Activated CD8-positive, alpha-beta memory T cell treated with anti-CD3 and anti-CD28 coated beads, Interleukin-2, amount 50 U/mL, for 24 hours (primary cell): ENCODE measurements around the gene ADAMTS19.
"Not testable (repeated sequence)": the region's sequence is repeated elsewhere in the genome, so short reads cannot be mapped to it uniquely, and the experiment has no call there.

Source experiments
- DNase-seq: peaks from one replicate; pipeline ENCODE4 v3.0.0-alpha.2; 2020; ENCODE audit errors: extremely low read depth

The ADAMTS19 gene

DNA sequence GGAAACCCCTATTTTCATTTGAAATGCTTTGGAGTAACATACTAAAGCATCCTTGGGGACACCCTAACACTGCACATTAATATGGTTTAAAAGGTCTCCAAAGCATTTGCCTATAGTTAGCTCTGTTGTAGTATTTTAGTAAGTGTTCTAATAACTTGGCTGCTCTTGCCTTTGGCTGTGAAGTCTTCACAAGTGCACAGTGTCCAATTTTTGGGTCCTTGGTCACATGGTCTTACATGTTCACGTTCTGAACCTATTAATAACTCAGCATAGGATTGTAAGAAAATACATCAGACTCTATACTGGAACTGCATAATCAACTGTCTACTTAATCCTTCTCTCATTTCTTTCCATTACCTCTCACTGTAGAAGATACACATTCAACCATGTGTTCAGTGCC is 17.4 kb downstream of the ADAMTS19 start:
- DNase-seq, result no peak

DNA sequence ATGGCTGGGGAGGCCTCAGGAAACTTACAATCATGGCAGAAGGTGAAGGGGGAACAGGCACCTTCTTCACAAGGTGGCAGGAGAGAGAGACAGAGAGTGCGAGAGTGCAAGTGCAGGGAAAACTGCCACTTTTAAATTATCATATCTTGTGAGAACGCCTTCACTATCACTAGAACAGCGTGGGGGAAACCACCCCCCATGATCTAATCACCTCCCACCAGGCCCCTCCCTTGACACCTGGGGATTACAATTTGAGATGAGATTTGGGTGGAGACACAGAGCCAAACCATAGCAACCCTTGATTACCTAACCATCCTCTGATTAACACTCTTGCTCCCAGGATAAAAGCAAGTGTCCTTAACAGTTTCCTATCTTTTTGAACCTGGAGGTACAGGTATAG is 21.1 kb downstream of the ADAMTS19 start:
- DNase-seq, result no peak

DNA sequence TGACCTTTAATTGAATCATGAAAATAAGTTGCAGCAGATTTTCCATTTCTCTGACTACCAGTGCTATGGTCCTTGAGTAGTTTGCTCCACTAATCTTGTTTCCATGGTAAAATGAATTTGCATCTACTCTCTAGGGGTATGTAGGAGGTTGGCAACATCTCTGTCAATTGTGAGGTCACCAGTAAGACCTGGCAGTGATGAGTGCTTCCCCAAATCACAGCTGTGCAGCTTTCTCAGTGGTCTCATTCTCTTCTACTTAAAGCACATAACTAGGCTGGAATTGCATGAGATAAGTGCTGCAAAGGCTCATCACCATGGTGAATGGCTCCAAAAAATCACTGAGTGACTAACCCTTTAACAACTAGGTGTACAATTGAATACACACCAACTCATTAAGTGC is 36.3 kb downstream of the ADAMTS19 start:
- DNase-seq, result no peak

DNA sequence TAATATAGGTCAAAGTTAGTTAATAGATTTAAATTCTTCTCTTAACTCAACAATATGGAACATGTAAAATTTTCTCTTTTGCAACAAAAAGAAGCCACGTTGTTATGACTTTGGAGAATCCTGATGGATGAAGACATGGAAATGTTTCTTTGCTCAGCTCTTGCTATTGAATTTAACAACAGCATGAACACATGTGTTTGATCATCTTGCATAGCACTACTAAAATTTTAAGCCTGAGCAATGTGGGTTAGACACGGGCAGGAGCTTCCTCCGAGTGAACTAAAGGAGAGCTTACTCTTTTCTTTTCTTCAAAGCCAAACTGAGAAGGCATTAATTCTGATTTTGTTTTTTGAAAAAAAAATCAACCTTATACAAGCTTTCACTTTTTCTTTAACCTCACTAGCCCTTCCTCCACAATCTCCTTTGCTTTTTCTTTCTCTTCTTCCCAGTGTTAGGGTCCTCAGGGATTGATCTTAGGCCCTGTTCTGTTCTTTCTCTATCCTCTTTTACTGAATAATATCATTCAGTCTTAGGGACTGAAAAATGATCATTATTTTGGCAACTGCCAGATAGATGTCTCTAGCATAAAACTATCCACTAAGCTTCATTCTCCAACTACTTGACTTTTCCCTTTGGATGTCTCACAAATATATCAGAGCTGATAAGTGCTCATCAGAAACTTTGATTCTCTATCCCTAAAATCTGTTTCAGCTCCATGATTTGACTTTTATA is 36.9 kb downstream of the ADAMTS19 start:
- no peak for DNase-seq

DNA sequence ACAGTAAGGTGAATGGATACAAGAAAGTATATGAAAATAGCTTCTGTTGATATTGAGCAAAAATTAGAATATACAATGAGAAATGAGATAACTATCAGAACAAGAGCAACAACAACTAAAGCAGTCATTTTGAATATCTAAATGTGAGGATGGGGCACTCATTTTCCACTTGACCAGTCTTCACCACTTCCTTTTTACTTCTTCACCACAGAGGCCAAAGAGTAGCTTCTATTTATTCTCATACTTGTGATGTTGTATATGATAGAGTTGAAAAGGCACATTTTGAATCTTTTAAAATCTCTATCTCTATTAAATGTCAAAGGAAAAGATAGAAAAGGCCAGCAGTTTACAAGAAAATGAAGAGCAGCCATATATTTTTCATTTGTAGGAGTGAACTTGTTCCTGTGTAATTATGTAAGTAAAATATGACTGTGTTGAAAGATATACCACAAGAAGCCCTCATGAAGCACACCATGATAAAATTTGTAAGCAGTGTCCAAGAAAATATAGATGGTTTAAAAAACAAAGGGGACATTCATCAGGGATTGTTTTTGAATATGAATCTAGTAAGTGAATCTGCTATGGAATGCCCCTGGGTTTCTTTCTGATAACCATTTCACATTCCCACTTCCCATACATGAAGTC is 39.2 kb downstream of the ADAMTS19 start:
- DNase-seq, result no peak

DNA sequence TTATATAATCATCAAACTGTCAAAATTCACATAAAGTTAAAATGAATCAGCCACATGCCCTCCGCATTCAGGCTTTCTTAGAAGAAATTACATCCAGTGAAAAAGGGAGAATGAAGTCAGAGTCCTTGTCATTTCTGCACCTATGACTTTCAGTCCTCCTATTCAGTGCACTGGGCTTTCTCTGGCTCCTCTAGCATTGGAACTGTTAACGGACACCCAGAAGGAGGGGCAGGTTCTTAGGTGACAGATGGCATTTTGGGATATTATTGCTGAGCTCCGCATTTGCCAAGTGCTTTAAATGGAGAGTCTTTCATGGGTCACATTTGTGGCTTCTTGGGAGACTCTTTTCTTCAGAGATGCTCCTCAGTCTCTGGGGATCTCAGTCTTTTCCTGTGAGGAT is 40.0 kb downstream of the ADAMTS19 start:
- no peak for DNase-seq

DNA sequence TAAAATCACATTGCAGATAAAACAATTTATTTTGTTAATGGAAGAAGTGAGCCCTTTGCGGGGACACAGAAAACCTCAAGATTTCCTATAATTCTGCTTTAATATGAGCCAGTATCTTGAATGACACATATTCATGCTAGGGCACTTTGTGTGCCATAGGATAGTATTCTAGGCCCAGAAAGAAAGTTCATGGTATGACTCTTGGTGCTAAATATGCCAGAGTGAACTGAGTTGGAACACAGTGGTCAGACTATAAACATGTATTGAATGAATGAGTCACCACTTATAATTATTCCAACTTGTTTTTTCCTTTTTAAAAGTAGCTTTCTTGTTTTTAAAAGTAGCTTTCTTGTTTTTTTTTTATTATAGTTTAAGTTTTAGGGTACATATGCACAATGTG is 46.0 kb downstream of the ADAMTS19 start:
- DNase-seq, result no peak

DNA sequence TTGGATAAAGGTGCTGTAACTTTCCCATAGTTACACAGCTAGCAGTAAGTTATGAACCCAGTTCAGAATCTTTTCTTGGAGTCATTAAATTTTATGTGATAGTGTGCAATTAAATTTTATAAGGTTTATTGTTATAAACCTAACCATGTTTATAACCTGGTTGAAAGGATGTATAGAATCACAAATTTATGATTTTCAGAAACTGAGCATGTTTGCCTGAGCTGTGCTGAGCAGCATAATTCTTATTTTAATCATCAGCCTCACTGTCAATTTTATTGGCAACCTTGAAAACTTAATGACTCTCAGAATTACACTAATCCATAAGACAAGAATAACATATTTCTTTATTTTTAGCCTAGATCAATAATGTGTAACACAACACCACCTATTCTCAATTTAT is 46.9 kb downstream of the ADAMTS19 start:
- DNase-seq, result no peak

DNA sequence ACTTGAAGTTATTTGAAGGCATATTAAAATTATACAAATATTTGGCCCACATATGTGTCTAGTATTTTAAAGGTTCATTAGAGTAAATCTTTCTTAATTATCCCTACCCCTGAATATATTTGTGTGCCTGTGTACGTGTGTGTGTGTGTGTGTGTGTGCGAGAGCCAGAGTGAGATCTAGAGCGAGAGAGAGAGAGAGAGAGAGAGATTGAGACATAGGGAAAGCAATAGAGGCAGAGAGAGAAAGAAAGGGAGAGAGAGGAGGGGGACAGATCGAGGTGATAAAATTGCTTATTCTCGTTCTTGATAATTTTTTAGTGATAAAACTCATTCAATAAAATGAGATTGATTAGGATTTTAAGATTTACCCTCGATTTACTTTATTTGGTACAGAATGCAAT is 47.4 kb downstream of the ADAMTS19 start:
- no peak for DNase-seq

DNA sequence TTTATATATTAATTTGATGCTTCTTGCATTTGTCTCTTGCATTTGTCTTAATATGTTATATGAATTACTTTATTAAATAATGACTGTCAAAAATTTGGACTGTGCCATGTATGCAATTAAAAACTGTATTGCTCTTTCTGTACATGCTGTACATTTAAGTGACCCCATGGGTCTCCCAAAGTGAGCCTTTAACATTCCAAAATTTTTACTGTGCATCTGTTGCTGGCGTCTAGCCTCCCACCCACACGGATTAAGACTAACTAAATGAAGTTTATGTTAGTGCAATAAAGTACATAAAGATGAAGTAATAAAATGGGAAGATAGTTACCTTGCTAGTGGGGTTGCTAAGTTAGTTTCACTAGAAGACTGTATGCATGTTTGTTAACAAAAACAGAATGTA is 48.5 kb downstream of the ADAMTS19 start:
- no peak for DNase-seq

DNA sequence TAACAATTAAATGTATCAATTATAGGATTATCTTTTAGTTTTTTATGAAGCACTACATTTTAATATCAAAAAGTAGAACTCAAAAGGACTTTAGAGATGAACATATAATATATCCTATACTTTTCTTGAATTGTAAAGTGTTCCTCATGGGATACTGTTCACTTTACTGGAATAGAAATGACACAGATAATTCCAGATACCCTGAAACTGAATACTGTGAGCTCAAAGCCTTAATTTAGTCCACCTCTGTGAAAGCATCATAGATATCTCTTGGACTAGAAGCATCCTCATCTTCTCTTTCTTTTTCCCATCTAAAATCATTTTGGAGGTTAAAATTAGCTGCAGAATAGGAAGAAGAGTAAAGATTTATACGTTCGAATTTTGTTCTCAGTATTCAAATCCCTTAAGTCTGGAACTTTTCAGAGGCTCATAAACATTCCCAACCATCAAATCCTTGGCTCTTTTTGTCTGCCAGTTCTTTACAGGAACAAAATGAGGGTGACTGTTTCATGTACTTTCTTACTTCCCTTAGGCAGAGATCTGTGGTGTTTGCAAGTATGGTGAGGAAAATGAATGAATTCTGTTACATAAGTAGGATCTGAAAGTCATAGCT is 49.4 kb downstream of the ADAMTS19 start:
- DNase-seq, result no peak

DNA sequence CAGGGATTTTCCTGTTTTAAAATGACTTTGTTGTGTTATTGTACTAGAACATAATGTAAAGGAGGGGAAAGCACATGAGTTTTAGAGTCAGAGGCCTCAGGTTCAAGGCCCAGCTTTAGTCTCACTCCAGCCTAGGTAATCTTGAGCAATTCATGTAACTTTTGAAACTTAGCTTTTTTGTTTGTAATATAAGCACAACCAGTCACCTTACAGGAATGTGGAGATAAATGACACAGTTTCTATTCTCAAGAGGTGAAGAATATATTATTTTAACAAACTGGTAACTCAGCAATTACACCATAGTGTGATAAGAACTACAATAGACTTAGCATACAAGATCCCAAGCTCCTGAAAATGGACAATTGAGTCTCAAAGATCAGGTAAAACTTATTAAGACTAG is 51.2 kb downstream of the ADAMTS19 start:
- DNase-seq, result no peak

DNA sequence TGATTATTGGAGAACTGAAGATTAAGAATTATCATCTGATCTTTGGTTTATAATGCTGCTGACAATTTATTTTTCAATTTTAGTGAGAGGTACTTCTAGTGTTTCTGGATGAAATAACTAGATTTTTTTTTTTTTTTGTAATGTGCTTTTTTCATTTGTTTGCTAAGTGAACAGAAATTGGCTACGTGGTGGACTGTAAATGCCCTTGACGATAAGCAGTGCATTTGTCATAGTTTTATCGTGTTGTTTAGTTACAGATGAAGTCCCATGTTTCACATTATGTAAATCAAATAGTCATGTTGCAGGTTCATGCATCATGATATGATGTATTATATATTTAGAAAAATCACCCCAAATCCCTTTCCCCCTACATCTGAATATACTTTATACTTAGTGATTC is 81.0 kb downstream of the ADAMTS19 start:
- DNase-seq, result no peak

DNA sequence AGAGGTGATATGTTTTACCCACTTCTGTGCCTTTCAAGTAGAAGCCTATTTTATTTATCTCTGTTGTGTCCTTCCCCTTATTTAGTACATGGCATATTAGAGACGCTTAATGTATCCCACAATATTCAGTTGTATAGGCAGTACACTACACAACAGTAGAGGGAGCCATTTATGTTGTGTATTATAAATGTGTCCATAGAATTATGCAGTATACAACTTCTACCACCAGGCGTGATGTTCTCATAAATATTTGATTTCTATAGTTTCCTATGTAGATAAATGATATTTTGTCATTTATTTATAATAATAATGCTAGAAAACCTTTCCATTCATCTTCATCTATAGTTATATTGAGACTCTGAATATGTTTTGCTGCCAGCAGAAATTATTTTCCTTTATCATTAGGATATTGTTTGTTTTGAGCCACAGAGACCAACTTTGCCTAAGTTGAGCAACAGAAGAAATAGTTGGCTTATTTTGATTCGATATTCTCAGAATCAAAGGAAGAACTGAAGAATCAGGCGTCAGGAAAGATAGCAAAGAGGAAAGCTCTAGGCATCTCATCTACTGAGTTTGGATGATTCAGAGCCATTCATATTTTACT is 81.7 kb downstream of the ADAMTS19 start:
- no peak for DNase-seq

DNA sequence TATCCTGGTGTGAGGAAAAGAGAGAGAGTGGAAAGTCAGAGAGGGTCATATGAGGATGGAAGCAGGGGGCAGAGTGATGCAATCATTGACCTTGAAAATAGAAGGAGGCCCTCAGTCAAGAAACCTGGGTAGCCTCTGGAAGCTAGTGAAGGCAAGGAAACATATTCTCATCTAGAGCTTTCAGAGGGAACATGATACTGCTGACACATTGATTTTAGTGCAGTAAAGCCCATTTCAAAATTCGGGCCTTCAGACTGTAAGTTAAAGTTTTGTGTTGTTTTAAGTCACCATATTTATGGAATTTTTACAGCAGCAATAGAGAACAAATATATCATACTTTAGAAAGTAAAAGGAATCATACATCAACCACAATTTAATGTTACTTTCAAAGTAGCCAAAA is 87.0 kb downstream of the ADAMTS19 start:
- no peak for DNase-seq

DNA sequence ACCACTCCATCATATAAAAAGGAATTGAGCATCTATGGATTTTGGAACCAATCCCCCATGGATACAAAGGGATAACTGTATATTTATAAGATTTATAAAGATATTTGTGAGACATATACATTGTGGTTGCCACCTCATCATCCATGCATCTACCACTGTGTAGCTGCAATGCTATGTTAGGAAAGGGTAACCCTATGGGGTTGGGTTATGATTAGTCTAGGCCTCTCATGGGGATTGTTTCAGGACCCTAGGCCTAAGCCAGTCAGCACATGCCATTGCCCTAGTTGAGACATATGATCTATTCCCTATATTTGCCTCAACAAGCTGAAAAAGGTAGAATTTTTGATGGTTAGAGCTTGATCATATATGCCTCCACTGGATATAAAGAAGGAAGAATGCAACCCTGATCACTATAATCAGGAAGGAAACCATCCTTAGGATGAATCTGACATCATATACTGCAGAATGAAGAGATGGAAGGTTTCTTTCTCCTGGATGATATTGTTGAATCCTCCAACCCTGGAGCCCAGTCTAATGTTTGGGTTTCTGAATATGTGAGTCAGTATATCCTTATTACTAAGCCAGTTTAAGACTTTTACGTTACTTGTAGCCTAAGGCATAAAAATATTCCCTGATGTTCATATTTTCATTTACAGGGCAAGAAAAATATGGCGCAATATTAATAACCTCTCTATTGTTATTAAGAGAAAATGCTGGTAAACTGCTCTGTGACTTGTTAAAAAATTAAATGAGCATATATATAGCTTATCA is 94.2 kb downstream of the ADAMTS19 start:
- no peak for DNase-seq

DNA sequence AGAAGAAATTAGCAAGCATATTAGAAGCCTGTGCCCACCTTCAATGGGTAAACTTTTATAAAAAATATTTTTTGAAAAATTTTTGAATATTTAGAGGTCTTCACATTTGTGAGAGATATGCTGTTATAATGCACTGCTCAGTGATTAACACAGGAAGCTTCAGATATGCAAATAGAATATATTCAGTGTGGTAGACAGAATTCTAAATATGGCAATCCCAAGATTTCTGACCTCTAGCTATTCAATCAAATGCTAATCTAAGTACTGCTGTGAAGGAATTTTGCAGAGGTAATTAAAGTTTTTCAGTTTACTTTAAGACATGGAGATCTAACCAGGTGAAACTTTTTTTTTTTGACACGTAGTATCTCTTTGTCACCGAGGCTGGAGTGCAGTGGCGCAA is 103.5 kb downstream of the ADAMTS19 start:
- no peak for DNase-seq

DNA sequence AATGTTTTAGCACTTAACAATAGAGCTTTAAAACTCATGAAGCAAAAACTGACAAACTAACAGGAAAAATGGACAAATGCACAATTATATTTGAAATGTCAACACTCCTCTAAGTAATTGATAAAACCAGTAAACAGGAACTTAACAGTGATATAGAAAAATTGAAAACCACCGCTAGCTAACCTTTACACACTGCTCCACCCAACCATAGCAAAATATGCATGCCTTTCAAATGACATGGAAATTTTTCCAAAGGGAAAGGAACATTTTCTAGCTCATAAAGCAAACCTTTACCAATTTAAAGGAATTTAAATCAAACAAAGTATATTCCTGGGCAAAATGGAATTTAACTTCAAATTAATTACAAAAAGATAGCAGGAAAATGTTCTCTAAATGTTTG is 109.2 kb downstream of the ADAMTS19 start:
- no peak for DNase-seq

DNA sequence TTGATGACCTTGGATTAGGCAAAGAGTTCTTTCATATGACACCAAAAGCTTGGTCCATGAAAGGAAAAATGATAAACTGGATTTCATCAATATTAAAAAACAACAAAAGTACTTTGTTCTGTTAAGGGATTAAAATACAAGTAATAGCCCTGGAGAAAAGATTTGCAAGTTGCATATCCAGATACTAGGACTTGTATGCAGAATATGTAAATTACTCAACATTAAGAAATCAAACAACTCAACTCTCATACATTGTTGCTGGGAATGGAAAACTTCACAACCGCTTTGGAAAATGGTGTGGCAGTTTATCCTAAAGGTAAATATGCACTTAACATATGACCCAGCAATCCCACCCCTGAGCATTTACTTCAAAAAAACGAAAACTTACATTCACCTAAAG is 112.0 kb downstream of the ADAMTS19 start:
- no peak for DNase-seq

DNA sequence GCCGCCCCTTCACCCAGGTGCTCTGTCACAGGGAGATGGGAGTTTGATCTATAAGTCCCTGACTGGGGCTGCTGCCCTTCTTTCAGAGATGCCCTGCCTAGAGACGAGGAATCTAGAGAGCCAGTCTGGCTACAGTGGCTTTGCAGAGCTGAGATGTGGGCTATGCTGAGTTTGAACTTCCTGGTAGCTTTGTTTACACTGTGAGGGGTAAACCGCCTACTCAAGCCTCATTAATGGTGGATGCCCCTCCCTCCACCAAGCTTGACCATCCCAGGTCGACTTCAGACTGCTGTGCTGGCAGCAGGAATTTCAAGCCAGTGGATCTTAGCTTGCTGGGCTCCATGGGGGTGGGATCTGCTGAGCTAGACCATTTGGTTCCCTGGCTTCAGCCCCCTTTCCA is 124.4 kb downstream of the ADAMTS19 start:
- not testable (repeated sequence) for DNase-seq

DNA sequence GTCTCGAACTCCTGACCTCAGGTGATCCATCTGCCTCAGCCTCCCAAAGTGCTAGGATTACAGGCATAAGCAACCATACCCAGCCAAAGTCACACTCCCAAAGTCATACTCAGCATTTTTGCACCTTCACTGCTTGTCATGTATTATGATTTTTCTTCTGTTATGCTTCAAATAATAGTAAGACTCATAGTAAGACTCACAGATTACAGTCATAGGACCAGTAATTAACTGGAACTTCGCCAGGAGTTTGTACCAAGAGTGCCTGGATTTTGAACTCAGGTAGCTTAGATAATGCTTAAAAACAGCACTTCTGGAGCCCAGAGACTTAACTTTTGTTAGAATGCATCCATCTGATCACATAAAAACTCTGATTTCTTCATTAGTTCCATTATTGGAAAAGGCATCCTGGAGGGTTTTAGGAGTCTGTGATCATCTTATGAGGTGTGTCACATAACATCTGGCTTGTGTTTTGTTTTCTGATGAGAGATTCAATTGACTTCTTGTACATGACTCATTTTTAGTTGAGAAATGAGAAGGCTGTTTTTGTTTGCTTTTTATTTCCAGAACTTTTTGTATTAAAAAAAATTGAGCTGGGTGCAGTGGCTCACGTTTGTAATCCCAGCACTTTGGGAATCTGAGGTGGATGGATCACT is 131.5 kb downstream of the ADAMTS19 start:
- DNase-seq, result no peak

DNA sequence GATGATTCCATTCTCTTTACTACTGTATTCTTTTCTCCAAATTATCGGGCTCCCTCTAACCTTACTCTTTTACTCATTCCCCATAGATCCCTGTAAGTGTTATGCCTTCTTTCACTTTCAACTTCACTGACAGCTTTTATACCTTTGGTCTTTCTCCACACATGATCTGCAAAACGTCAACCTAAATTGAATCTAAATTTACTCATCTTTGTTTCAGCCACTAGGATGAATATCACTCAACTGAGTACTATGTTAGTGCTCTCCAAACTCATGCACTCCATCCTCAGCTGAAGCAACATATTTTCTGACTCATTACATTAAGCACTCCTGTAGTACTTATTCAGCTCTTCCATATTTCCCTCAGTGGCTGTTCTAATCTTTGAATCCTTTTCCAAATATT is 133.4 kb downstream of the ADAMTS19 start:
- DNase-seq, result no peak
